GM19193 (cell line): ENCODE data around the gene PACSIN1.

Source experiments
- POLR2A ChIP-seq: IDR thresholded peaks from 4 replicates; pipeline ENCODE4 v1.6.1; 2011; ENCODE audit not compliant: insufficient read depth, insufficient read length; ENCODE audit errors: extremely low read depth

Gene PACSIN1

DNA sequence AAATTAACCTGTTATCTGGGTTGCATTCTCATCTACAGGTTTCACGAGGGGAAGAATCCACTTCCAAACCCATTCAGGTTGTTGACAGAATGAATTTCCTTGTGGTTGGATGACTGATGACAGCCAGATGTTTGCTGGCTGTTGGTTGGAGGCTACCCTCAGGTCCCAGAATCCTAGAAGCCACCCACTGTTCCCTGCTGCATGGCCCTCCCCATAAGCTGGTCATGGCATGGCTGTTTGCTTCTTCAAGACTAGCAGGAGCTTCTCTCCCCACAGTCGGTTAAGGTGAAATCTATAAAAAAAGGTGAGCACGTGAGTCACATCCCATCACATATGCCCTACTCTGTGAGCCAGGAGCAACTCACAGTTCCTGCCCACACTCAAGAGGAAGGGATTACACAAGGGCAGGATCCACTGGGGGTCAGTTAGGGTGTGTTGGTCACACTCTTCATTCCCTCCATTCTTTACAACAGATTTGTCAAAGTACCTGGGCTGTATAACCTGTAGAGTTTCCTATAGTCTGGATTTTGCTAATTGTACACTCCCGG lies 20.5 kb upstream of the PACSIN1 start:
- TF ChIP-seq POLR2A, result no peak

- no peak for TF ChIP-seq POLR2A
Measured at GRCh38 chr6:34447386-34447785, 18.5 kb upstream of the PACSIN1 start.

- TF ChIP-seq POLR2A, result no peak
Measured at GRCh38 chr6:34447910-34448309, 18.0 kb upstream of the PACSIN1 start.

DNA sequence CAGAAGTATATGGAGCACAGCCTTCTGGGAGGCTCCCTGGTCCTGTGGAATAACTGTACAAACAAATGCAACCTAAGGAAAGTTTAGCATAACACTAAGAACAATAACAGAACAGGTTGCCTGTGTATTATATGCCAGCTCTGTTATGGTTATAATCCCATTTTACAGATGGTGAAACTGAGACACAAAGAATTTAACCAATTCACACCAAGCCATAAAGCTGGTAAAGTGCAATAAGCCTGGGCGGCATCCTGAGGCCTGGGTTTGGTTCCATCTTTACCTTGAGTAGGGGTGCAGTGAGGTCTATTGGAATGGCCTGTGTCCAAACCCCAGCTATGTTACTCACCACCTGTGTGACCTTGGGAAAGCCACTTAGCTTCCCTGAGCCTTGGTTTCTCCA lies 14.7 kb upstream of the PACSIN1 start:
- TF ChIP-seq POLR2A, result no peak

DNA sequence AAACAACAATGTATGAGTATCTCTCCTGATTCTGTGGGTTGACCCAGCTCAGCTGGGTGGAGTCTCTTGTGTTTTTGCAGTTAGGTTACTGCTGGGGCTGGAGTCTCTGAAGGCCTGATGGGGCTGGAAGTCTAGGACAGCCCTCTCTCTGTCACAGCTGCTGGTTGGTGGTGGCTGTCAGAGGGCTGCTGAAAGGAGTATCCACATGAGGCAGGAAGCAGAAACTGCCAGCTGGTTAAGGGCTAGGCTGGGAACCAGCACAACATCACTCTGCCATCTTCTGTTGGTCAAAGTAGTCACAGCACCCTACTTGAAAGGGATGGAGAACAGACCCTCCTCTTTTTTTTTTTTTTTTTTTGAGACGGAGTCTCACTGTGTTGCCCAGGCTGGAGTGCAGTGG lies 10.0 kb upstream of the PACSIN1 start:
- no peak for TF ChIP-seq POLR2A

DNA sequence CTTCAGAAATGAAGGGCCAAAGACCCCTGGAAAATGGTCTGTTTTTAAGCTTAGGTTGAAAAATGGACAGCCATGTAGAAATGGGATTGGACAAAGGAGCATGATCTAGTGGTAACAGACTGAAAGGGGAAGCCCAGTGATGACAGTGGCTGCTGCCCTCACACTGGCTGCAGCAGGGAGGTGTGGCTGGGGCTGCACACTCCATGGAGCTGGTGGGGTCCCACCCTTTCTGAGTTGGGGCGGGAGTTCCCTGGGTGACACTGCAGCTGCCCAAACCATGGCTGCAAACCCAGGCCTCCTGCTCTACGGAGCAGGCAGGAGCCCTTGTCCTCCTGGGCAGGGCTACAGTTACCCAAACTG lies 8.5 kb upstream of the PACSIN1 start:
- no peak for TF ChIP-seq POLR2A

DNA sequence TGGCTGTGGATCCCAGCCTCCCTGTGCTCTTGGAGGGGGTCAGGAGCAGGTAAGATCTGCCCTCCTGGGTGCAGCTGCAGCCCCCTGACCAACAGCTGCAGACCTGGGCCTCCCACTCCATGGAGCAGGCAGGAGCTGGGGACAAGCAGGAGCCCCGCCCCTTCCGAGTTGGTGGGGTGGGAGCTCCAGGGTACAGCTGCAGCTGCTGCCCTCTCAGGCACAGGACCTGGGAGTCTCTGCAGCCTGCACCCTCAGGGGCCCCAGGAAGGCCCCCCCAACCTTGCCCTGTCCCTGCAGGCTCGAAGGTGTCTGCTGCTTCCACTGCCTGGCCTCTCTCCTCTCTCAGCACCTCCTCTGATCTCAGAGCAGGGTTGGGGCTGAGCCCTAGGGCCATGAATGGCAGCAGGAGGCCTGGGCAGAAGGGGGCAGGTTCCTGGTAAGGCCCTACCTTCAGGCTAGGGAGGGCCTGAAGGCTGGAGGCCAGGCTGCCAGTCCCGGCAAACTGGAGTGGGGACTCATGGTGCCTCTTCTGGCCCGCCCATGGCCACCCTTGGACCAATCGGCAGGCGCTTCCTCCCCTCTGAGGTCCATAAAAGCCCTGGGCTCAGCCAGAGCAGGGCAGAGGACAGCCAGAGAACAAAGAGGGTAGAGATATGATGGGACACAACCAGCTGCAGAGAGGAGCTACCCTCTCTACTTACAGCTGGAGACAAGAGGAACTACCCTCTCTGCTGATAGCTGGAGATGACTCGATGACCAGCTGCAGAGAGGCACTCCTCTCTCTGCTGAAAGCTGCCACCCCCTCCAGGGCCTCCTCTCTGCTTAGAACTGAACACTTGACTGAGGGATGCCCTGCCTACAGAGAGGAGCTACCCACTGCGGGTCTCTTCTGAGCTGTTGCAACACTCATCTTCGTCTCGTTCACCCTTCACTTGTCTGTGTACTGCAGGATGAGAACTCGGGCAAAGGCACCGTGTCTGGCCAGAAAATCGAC lies 7.8 kb upstream of the PACSIN1 start:
- no peak for TF ChIP-seq POLR2A

DNA sequence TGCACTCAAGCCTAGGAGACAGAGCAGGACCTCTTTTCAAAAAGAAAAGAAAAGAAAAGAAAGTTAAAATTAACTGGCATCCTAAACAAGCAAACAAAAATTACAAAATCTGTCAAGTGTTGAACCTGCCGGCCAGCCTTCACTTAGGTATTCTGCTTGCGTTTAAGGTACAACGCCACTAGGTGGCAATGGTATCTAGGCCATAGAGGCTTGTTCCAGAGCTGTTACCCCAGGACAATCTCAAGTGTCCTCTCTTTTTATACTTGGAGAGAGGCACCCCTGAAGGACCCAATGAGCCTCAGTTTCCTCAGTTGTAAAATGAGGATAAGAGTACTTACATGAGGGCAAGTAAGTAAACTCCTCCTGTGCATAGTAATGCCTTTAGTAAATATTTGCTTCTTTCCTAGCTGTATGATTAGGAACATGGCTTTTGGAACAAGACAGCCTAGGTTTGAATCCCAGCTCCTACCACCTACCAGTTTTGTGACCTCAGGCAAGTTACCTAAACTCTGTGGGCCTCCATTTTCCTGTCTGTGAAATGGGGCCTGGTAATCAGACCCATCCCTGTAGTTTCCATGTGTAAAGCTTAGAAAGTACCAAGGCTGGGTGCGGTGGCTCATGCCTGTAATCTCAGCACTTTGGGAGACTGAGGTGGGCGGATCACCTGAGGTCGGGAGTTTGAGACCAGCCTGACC lies 5.8 kb upstream of the PACSIN1 start:
- TF ChIP-seq POLR2A, result no peak

- no peak for TF ChIP-seq POLR2A
Measured at GRCh38 chr6:34460796-34461507, 4.9 kb upstream of the PACSIN1 start.

DNA sequence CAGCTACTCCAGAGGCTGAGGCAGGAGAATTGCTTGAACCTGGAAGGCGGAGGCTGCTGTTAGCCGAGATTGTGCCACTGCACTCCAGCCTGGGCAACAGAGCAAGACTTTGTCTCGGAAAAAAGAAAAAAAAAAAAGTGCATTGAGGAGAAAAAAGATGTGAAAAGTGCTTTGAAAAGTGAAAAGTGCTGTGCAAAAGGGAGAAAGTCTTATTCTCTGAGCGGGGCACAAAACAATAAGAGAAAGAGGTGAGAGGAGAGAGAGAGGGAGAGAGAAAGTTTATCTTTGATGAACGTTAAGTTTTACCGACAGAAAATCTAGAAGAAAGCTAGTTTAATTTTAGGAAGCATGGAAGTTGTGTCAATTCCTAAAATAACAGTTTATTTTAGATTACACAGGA lies 3.9 kb upstream of the PACSIN1 start:
- no peak for TF ChIP-seq POLR2A

DNA sequence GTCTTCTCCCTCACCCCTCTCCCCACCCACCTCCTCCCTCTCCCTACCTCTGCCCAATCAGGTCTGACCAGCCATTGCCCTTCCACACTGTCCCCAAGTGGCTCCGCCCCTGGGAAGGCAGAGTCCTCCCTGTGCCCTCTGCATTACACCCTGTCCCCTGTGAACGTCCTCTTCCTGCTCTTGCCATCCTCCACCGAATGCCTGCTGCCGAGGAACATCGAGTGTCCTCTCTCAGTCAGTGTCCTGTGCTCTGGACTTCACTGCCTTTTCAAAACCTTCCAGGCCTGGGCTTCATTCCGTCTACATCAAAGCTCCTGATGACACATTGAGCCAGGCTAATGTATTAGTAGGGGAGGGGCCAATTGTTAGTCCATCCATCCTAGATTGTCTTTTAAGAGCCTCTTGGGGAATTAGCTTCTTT lies 3.3 kb upstream of the PACSIN1 start:
- TF ChIP-seq POLR2A, result no peak

DNA sequence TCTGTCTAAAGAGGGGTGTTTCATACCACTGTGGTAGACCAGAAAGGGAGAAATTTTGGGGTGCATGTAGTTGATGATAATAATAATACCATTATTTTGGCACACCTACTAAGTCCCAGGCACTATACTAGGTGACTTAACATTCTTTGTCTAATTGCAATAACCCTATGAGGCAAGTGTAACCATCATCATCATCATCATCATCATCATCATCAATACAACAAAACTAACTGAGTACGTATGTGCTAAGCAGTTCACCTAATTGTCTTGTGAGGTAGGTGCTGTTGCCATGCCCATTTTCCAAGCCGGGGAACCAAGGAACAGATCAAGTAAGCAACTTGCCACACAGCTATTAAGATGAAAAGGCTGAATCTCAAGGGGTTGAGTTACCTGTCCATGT lies 2.6 kb upstream of the PACSIN1 start:
- no peak for TF ChIP-seq POLR2A

DNA sequence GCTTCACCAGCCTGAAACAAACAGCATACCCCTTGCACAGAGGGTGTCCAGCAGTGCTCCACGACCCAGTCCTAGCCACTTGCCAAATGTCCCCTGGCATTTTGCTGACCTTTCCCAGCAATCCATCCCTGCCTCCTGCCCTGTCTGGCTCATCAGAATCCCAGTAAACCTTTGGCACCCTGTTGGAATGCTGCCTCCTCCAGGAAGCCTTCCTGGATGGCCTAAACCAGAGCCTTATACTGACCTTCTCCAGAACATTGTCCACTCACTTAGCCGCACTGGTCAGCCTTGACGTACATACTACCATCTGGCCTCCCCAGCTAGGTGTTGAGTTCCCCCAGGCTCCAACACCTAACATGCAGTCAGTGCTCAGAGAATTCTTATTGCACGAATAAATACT lies 2.0 kb upstream of the PACSIN1 start:
- TF ChIP-seq POLR2A, result no peak

- TF ChIP-seq POLR2A, result no peak
Measured at GRCh38 chr6:34466242-34467185, 638 bp downstream of the PACSIN1 start.
